NT2/D1 (cell line): ENCODE data around the gene RSPH6A.
A peak's percentile ranks its signal among the peaks of the same experiment; 100 is the strongest.

Source experiments
- DNase-seq: peaks from one replicate; pipeline ENCODE4 v3.0.0-alpha.2; 2011; ENCODE audit warnings: low read depth, low spot score
- H3K27me3 ChIP-seq: 2 replicates; pipeline ENCODE4 v1.6.0; 2011; ENCODE audit warnings: mild to moderate bottlenecking; ENCODE audit not compliant: insufficient read length, insufficient read depth
- H3K36me3 ChIP-seq: 2 replicates; pipeline ENCODE4 v1.6.1; 2011; ENCODE audit warnings: mild to moderate bottlenecking, low read length, mixed read lengths; ENCODE audit not compliant: insufficient read depth, insufficient read length
- H3K4me1 ChIP-seq: 2 replicates; pipeline ENCODE4 v1.5.1; 2011; ENCODE audit not compliant: insufficient read depth, insufficient read length
- H3K4me3 ChIP-seq: 2 replicates; pipeline ENCODE4 v1.5.1; 2011; ENCODE audit warnings: low read depth; ENCODE audit not compliant: insufficient read length
- H3K9ac ChIP-seq: 2 replicates; pipeline ENCODE4 v1.6.0; 2011; ENCODE audit warnings: low read depth; ENCODE audit not compliant: insufficient read length
- H3K9me3 ChIP-seq: 2 replicates; pipeline ENCODE4 v1.5.1; 2011; ENCODE audit warnings: mild to moderate bottlenecking, low read length; ENCODE audit not compliant: insufficient read depth
- SUZ12 ChIP-seq: IDR thresholded peaks from 2 replicates; pipeline ENCODE4 v1.6.1; 2011; ENCODE audit not compliant: insufficient read length, insufficient read depth; ENCODE audit errors: extremely low read depth
- YY1 ChIP-seq: IDR thresholded peaks from 2 replicates; pipeline ENCODE4 v1.6.1; 2011; ENCODE audit not compliant: insufficient read length, insufficient read depth
- ZNF274 ChIP-seq: IDR thresholded peaks from 2 replicates; pipeline ENCODE4 v1.6.1; 2011; ENCODE audit warnings: mild to moderate bottlenecking, low read depth, low read length

The RSPH6A gene

GRCh38 chr19:45774765-45775164 is 40.3 kb downstream of the RSPH6A start:
- Histone ChIP-seq H3K9ac (no peak overlapping the region), H3K4me1 (peaks cover 13% of the 10 kb centered on the region), H3K36me3 (peaks cover 64% of the 10 kb centered on the region), H3K27me3 (no peaks in the 10 kb centered on the region), H3K4me3 (no peak overlapping the region), H3K9me3 (no peaks in the 10 kb centered on the region)
- no peak for TF ChIP-seq ZNF274
- no peak for TF ChIP-seq SUZ12
- TF ChIP-seq YY1, result no peak
- DNase-seq, result no peak

GRCh38 chr19:45773384-45773783 is 41.7 kb downstream of the RSPH6A start:
- Histone ChIP-seq H3K4me3 (no peak overlapping the region), H3K36me3 (peaks cover 54% of the 10 kb centered on the region), H3K4me1 (peaks cover 11% of the 10 kb centered on the region), H3K9me3 (no peaks in the 10 kb centered on the region), H3K9ac (no peak overlapping the region), H3K27me3 (no peaks in the 10 kb centered on the region)
- DNase-seq, result no peak
- TF ChIP-seq ZNF274 (no peak), YY1 (no peak), SUZ12 (no peak)

GRCh38 chr19:45772912-45773311 is 42.2 kb downstream of the RSPH6A start:
- no peak for TF ChIP-seq YY1
- no peak for TF ChIP-seq ZNF274
- no peak for TF ChIP-seq SUZ12
- no peaks in the 10 kb centered on the region for H3K9me3 ChIP-seq
- DNase-seq, result no peak
- H3K36me3 ChIP-seq, result peaks cover 49% of the 10 kb centered on the region
- no peak overlapping the region for H3K4me3 ChIP-seq
- no peaks in the 10 kb centered on the region for H3K27me3 ChIP-seq
- H3K4me1 ChIP-seq, result peaks cover 10% of the 10 kb centered on the region
- no peak overlapping the region for H3K9ac ChIP-seq

- TF ChIP-seq YY1, result no peak
- TF ChIP-seq ZNF274, result no peak
- TF ChIP-seq SUZ12, result no peak
- H3K4me3 ChIP-seq, result no peak overlapping the region
- no peaks in the 10 kb centered on the region for H3K9me3 ChIP-seq
- H3K9ac ChIP-seq, result peak overlapping the region; percentile 42
- peaks cover 10% of the 10 kb centered on the region for H3K4me1 ChIP-seq
- DNase-seq, result no peak
- H3K36me3 ChIP-seq, result peaks cover 43% of the 10 kb centered on the region
- no peaks in the 10 kb centered on the region for H3K27me3 ChIP-seq
These were observed 42.8 kb downstream of the RSPH6A start for GRCh38 chr19:45772130-45772840.

DNA sequence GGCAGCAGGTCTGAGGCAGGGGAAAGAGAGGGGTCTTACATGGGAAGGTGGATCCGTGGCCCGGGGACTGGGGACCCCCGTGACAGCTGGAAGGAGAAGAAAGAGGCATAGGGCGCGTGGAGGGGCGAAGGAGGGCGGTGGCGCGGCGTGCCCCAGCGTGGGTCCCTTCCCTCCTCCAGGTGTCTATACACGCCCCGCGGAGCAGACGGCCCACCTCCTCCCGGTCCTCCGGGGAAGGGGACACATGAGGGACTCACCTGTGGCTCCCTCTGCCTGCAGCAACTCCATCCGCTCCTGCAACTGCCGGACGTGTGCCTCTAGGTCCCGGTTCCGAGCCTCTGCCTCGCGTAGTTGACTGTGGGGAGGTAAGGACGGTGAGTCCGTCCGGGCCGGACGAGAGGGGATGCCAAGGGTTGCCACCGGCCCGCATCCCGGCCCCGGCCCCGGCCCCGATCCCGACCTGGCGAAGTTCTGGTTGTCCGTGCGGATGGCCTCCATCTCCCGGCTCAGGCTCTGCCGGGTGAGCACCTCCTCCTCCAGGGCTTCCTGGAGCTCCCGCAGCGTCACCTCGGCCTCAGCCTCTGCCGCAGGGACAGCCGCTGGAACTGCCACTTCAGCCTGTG is 43.7 kb downstream of the RSPH6A start:
- Histone ChIP-seq H3K9me3 (no peaks in the 10 kb centered on the region), H3K4me1 (peaks cover 9% of the 10 kb centered on the region), H3K36me3 (peaks cover 34% of the 10 kb centered on the region), H3K9ac (peak overlapping the region; percentile 42), H3K4me3 (peak overlapping the region; percentile 4), H3K27me3 (no peaks in the 10 kb centered on the region)
- TF ChIP-seq YY1, result no peak
- no peak for TF ChIP-seq SUZ12
- no peak for TF ChIP-seq ZNF274
- no peak for DNase-seq

- peaks cover 39% of the 10 kb centered on the region for H3K36me3 ChIP-seq
- peaks cover 11% of the 10 kb centered on the region for H3K4me1 ChIP-seq
- H3K9me3 ChIP-seq, result no peaks in the 10 kb centered on the region
- H3K27me3 ChIP-seq, result no peaks in the 10 kb centered on the region
- TF ChIP-seq SUZ12 (no peak), YY1 (no peak), ZNF274 (no peak)
- DNase-seq, result peak; percentile 90
- peak overlapping the region; percentile 89 for H3K9ac ChIP-seq
- peak overlapping the region; percentile 66 for H3K4me3 ChIP-seq
These were observed 44.7 kb downstream of the RSPH6A start for GRCh38 chr19:45770192-45771101.
